Measurements from ENCODE around the gene AGTRAP. TPM values are rescaled to one million over a fixed set of nuclear protein-coding genes. Genes with fewer than 3 reads are reported as not detected.

Gene AGTRAP
- total and polyA plus RNA-seq, 9 of the 15 experiments (the other 6 are each of a cell fraction or from before 2014, with no cell fraction given), result 26.8 to 105 (median 57.5) TPM

GRCh38 chr1:11786168-11786567, 50.2 kb downstream of the AGTRAP start (continued):
- TF ChIP-seq CTCFL (IDR thresholded peaks at IDR 0.05; ENCODE audit: borderline replicate concordance, insufficient read depth, low read depth, low read length, poor library complexity, severe bottlenecking) (no peak), BCL6 (CRISPR knock-in tag; IDR thresholded peaks at IDR 0.05) (no peak), POLR2AphosphoS2 (IDR thresholded peaks at IDR 0.05; ENCODE audit: low read length) (peak; percentile 72), ZNF436 (CRISPR knock-in tag; IDR thresholded peaks at IDR 0.05) (no peak), ETV1 (tag; conservative IDR thresholded peaks at IDR 0.05; ENCODE audit: low read depth) (no peak), CHD1 (IDR thresholded peaks at IDR 0.05; ENCODE audit: low read length) (no peak), SOX6 (IDR thresholded peaks at IDR 0.05) (no peak), IRF2 (CRISPR knock-in tag; IDR thresholded peaks at IDR 0.05) (no peak), DIDO1 (tag; IDR thresholded peaks at IDR 0.05; ENCODE audit: low read depth) (no peak), ZNF311 (CRISPR knock-in tag; IDR thresholded peaks at IDR 0.05) (no peak), CHCHD3 (CRISPR knock-in tag; IDR thresholded peaks at IDR 0.05) (peak; percentile 42; the same call in 1 of the 2 replicates), GATAD2A (IDR thresholded peaks at IDR 0.05) (no peak), NUFIP1 (IDR thresholded peaks at IDR 0.05; ENCODE audit: partially characterized antibody) (no peak)
- TF ChIP-seq, protein P1, sequence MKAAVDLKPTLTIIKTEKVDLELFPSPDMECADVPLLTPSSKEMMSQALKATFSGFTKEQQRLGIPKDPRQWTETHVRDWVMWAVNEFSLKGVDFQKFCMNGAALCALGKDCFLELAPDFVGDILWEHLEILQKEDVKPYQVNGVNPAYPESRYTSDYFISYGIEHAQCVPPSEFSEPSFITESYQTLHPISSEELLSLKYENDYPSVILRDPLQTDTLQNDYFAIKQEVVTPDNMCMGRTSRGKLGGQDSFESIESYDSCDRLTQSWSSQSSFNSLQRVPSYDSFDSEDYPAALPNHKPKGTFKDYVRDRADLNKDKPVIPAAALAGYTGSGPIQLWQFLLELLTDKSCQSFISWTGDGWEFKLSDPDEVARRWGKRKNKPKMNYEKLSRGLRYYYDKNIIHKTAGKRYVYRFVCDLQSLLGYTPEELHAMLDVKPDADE (conservative IDR thresholded peaks at IDR 0.05; ENCODE audit: control insufficient read depth, low read depth, low read length), result no peak
- TF ChIP-seq, protein P2, sequence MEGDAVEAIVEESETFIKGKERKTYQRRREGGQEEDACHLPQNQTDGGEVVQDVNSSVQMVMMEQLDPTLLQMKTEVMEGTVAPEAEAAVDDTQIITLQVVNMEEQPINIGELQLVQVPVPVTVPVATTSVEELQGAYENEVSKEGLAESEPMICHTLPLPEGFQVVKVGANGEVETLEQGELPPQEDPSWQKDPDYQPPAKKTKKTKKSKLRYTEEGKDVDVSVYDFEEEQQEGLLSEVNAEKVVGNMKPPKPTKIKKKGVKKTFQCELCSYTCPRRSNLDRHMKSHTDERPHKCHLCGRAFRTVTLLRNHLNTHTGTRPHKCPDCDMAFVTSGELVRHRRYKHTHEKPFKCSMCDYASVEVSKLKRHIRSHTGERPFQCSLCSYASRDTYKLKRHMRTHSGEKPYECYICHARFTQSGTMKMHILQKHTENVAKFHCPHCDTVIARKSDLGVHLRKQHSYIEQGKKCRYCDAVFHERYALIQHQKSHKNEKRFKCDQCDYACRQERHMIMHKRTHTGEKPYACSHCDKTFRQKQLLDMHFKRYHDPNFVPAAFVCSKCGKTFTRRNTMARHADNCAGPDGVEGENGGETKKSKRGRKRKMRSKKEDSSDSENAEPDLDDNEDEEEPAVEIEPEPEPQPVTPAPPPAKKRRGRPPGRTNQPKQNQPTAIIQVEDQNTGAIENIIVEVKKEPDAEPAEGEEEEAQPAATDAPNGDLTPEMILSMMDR (IDR thresholded peaks at IDR 0.05 in 2 of 3, conservative IDR thresholded peaks at IDR 0.05 in 1 of 3; ENCODE audit: insufficient read depth in 2 of 3, low read depth in 1 of 3, low read length in 3 of 3), result no peak
- TF ChIP-seq, protein P3, sequence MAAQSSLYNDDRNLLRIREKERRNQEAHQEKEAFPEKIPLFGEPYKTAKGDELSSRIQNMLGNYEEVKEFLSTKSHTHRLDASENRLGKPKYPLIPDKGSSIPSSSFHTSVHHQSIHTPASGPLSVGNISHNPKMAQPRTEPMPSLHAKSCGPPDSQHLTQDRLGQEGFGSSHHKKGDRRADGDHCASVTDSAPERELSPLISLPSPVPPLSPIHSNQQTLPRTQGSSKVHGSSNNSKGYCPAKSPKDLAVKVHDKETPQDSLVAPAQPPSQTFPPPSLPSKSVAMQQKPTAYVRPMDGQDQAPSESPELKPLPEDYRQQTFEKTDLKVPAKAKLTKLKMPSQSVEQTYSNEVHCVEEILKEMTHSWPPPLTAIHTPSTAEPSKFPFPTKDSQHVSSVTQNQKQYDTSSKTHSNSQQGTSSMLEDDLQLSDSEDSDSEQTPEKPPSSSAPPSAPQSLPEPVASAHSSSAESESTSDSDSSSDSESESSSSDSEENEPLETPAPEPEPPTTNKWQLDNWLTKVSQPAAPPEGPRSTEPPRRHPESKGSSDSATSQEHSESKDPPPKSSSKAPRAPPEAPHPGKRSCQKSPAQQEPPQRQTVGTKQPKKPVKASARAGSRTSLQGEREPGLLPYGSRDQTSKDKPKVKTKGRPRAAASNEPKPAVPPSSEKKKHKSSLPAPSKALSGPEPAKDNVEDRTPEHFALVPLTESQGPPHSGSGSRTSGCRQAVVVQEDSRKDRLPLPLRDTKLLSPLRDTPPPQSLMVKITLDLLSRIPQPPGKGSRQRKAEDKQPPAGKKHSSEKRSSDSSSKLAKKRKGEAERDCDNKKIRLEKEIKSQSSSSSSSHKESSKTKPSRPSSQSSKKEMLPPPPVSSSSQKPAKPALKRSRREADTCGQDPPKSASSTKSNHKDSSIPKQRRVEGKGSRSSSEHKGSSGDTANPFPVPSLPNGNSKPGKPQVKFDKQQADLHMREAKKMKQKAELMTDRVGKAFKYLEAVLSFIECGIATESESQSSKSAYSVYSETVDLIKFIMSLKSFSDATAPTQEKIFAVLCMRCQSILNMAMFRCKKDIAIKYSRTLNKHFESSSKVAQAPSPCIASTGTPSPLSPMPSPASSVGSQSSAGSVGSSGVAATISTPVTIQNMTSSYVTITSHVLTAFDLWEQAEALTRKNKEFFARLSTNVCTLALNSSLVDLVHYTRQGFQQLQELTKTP (IDR thresholded peaks at IDR 0.05; ENCODE audit: low read depth in 1 of 2, partially characterized antibody in 2 of 2), result no peak
- TF ChIP-seq, protein P4, sequence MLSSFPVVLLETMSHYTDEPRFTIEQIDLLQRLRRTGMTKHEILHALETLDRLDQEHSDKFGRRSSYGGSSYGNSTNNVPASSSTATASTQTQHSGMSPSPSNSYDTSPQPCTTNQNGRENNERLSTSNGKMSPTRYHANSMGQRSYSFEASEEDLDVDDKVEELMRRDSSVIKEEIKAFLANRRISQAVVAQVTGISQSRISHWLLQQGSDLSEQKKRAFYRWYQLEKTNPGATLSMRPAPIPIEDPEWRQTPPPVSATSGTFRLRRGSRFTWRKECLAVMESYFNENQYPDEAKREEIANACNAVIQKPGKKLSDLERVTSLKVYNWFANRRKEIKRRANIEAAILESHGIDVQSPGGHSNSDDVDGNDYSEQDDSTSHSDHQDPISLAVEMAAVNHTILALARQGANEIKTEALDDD (IDR thresholded peaks at IDR 0.05), result peak; percentile 69; the same call in 1 of the 2 replicates
